Measurements from ENCODE around the gene CPB2.
A peak's percentile ranks its signal among the peaks of the same experiment; 100 is the strongest.

CPB2 gene

GRCh38 chr13:46101484-46102254 is 3.2 kb downstream of the CPB2 start:
- Histone ChIP-seq H3K4me3 (ENCODE audit: insufficient read depth in 1 of 2, low read depth in 1 of 2, low read length in 2 of 2) (no peak overlapping the region), H3K9me3 (ENCODE audit: control insufficient read depth, low read length) (no peaks in the 10 kb centered on the region), H3K79me1 (replicated peaks; ENCODE audit: low read length, poor library complexity, severe bottlenecking) (no peaks in the 10 kb centered on the region), H3K27me3 (ENCODE audit: control insufficient read depth in 1 of 2, insufficient read depth in 1 of 2, low read length in 2 of 2) (no peaks in the 10 kb centered on the region), H2AK5ac (ENCODE audit: low read length, severe bottlenecking) (no peak overlapping the region), H3K9ac (ENCODE audit: low read length) (no peak overlapping the region), H3K4me2 (ENCODE audit: low read length, poor library complexity, severe bottlenecking) (no peak overlapping the region), H3K4ac (ENCODE audit: low read depth in 1 of 2, low read length in 2 of 2) (no peak overlapping the region), H2BK120ac (ENCODE audit: low read depth, low read length) (no peak overlapping the region), H2AFZ (ENCODE audit: low read depth, low read length) (no peak overlapping the region), H3K27ac (ENCODE audit: low read length, poor library complexity, severe bottlenecking) (no peak overlapping the region), H2BK5ac (ENCODE audit: low read depth, low read length, poor library complexity, severe bottlenecking) (no peak overlapping the region), H3K4me1 (ENCODE audit: control insufficient read depth, insufficient read depth, low read depth, low read length) (peaks cover 5% of the 10 kb centered on the region), H4K8ac (ENCODE audit: low read length) (no peak overlapping the region), H2BK12ac (ENCODE audit: low read length in 2 of 2) (no peak overlapping the region), H3K18ac (ENCODE audit: low read depth in 1 of 2, low read length in 2 of 2) (no peak overlapping the region), H3K23ac (ENCODE audit: low read length in 2 of 2) (no peak overlapping the region), H3K14ac (ENCODE audit: low read length in 2 of 2) (no peak overlapping the region), H4K91ac (ENCODE audit: low read length) (no peak overlapping the region), H2BK15ac (ENCODE audit: low read depth, poor library complexity, severe bottlenecking) (no peak overlapping the region), H3K36me3 (ENCODE audit: control insufficient read depth in 1 of 2, insufficient read depth in 2 of 2, low read depth in 1 of 2, low read length in 2 of 2) (no peaks in the 10 kb centered on the region)
- 86% methylated on average over 6 of the region's 8 CpGs for WGBS
- DNase-seq, result no peak

- Histone ChIP-seq H4K91ac (ENCODE audit: low read length) (no peak overlapping the region), H3K4me3 (ENCODE audit: insufficient read depth in 1 of 2, low read depth in 1 of 2, low read length in 2 of 2) (no peak overlapping the region), H3K4ac (ENCODE audit: low read depth in 1 of 2, low read length in 2 of 2) (no peak overlapping the region), H3K27me3 (ENCODE audit: control insufficient read depth in 1 of 2, insufficient read depth in 1 of 2, low read length in 2 of 2) (no peaks in the 10 kb centered on the region), H2BK12ac (ENCODE audit: low read length in 2 of 2) (no peak overlapping the region), H2BK15ac (ENCODE audit: low read depth, poor library complexity, severe bottlenecking) (no peak overlapping the region), H2AFZ (ENCODE audit: low read depth, low read length) (no peak overlapping the region), H3K18ac (ENCODE audit: low read depth in 1 of 2, low read length in 2 of 2) (no peak overlapping the region), H3K27ac (ENCODE audit: low read length, poor library complexity, severe bottlenecking) (no peak overlapping the region), H2BK120ac (ENCODE audit: low read depth, low read length) (no peak overlapping the region), H4K8ac (ENCODE audit: low read length) (no peak overlapping the region), H3K79me1 (replicated peaks; ENCODE audit: low read length, poor library complexity, severe bottlenecking) (no peaks in the 10 kb centered on the region), H2BK5ac (ENCODE audit: low read depth, low read length, poor library complexity, severe bottlenecking) (no peak overlapping the region), H3K4me2 (ENCODE audit: low read length, poor library complexity, severe bottlenecking) (no peak overlapping the region), H3K9ac (ENCODE audit: low read length) (no peak overlapping the region), H3K9me3 (ENCODE audit: control insufficient read depth, low read length) (no peaks in the 10 kb centered on the region), H3K23ac (ENCODE audit: low read length in 2 of 2) (no peak overlapping the region), H3K4me1 (ENCODE audit: control insufficient read depth, insufficient read depth, low read depth, low read length) (peaks cover 5% of the 10 kb centered on the region), H3K36me3 (ENCODE audit: control insufficient read depth in 1 of 2, insufficient read depth in 2 of 2, low read depth in 1 of 2, low read length in 2 of 2) (no peaks in the 10 kb centered on the region), H3K14ac (ENCODE audit: low read length in 2 of 2) (no peak overlapping the region), H2AK5ac (ENCODE audit: low read length, severe bottlenecking) (no peak overlapping the region)
- DNase-seq, result no peak
- 89% methylated on average over 3 of the region's 4 CpGs for WGBS
Observed at GRCh38 chr13:46101002-46101401, 3.8 kb downstream of the CPB2 start.

- no peak overlapping the region for H2BK12ac ChIP-seq (ENCODE audit: low read length in 2 of 2)
- no peaks in the 10 kb centered on the region for H3K9me3 ChIP-seq (ENCODE audit: control insufficient read depth, low read length)
- no peak overlapping the region for H3K4me3 ChIP-seq (ENCODE audit: insufficient read depth in 1 of 2, low read depth in 1 of 2, low read length in 2 of 2)
- peak overlapping the region; percentile 36 for H3K9ac ChIP-seq (ENCODE audit: low read length)
- H3K27me3 ChIP-seq (ENCODE audit: control insufficient read depth in 1 of 2, insufficient read depth in 1 of 2, low read length in 2 of 2), result peaks cover 0 to under 1% of the 10 kb centered on the region in 2 experiments
- H2BK5ac ChIP-seq (ENCODE audit: low read depth, low read length, poor library complexity, severe bottlenecking), result no peak overlapping the region
- H3K14ac ChIP-seq (ENCODE audit: low read length in 2 of 2), result no peak overlapping the region
- no peak overlapping the region for H3K23ac ChIP-seq (ENCODE audit: low read length in 2 of 2)
- no peak overlapping the region for H4K91ac ChIP-seq (ENCODE audit: low read length)
- H3K4me2 ChIP-seq (ENCODE audit: low read length, poor library complexity, severe bottlenecking), result no peak overlapping the region
- no peaks in the 10 kb centered on the region for H3K79me1 ChIP-seq (replicated peaks; ENCODE audit: low read length, poor library complexity, severe bottlenecking)
- 86% methylated on average over 1 of the region's 1 CpG for WGBS
- no peak overlapping the region for H2AFZ ChIP-seq (ENCODE audit: low read depth, low read length)
- DNase-seq, result peak; percentile 28
- no peak overlapping the region for H3K4ac ChIP-seq (ENCODE audit: low read depth in 1 of 2, low read length in 2 of 2)
- no peak overlapping the region for H2BK120ac ChIP-seq (ENCODE audit: low read depth, low read length)
- no peak overlapping the region for H3K27ac ChIP-seq (ENCODE audit: low read length, poor library complexity, severe bottlenecking)
- no peak overlapping the region for H4K8ac ChIP-seq (ENCODE audit: low read length)
- H3K4me1 ChIP-seq (ENCODE audit: control insufficient read depth, insufficient read depth, low read depth, low read length), result peaks cover 5% of the 10 kb centered on the region
- H2BK15ac ChIP-seq (ENCODE audit: low read depth, poor library complexity, severe bottlenecking), result no peak overlapping the region
- H3K36me3 ChIP-seq (ENCODE audit: control insufficient read depth in 1 of 2, insufficient read depth in 2 of 2, low read depth in 1 of 2, low read length in 2 of 2), result no peaks in the 10 kb centered on the region
- no peak overlapping the region for H3K18ac ChIP-seq (ENCODE audit: low read depth in 1 of 2, low read length in 2 of 2)
- no peak overlapping the region for H2AK5ac ChIP-seq (ENCODE audit: low read length, severe bottlenecking)
Observed at GRCh38 chr13:46100191-46100815, 4.5 kb downstream of the CPB2 start.

- H4K8ac ChIP-seq (ENCODE audit: low read length), result no peak overlapping the region
- no peak overlapping the region for H2BK120ac ChIP-seq (ENCODE audit: low read depth, low read length)
- H3K79me1 ChIP-seq (replicated peaks; ENCODE audit: low read length, poor library complexity, severe bottlenecking), result no peaks in the 10 kb centered on the region
- no peak overlapping the region for H3K4me3 ChIP-seq (ENCODE audit: insufficient read depth in 1 of 2, low read depth in 1 of 2, low read length in 2 of 2)
- no peak overlapping the region for H3K4ac ChIP-seq (ENCODE audit: low read depth in 1 of 2, low read length in 2 of 2)
- H3K4me2 ChIP-seq (ENCODE audit: low read length, poor library complexity, severe bottlenecking), result no peak overlapping the region
- H3K9ac ChIP-seq (ENCODE audit: low read length), result no peak overlapping the region
- H3K27me3 ChIP-seq (ENCODE audit: control insufficient read depth in 1 of 2, insufficient read depth in 1 of 2, low read length in 2 of 2), result peaks cover 0 to 7% of the 10 kb centered on the region in 2 experiments
- no peak overlapping the region for H2BK5ac ChIP-seq (ENCODE audit: low read depth, low read length, poor library complexity, severe bottlenecking)
- peaks cover 5% of the 10 kb centered on the region for H3K4me1 ChIP-seq (ENCODE audit: control insufficient read depth, insufficient read depth, low read depth, low read length)
- WGBS, result 93% methylated on average over 2 of the region's 4 CpGs
- DNase-seq, result no peak
- no peak overlapping the region for H3K14ac ChIP-seq (ENCODE audit: low read length in 2 of 2)
- no peak overlapping the region for H2BK15ac ChIP-seq (ENCODE audit: low read depth, poor library complexity, severe bottlenecking)
- H3K23ac ChIP-seq (ENCODE audit: low read length in 2 of 2), result no peak overlapping the region
- no peak overlapping the region for H2BK12ac ChIP-seq (ENCODE audit: low read length in 2 of 2)
- no peaks in the 10 kb centered on the region for H3K36me3 ChIP-seq (ENCODE audit: control insufficient read depth in 1 of 2, insufficient read depth in 2 of 2, low read depth in 1 of 2, low read length in 2 of 2)
- no peaks in the 10 kb centered on the region for H3K9me3 ChIP-seq (ENCODE audit: control insufficient read depth, low read length)
- H2AFZ ChIP-seq (ENCODE audit: low read depth, low read length), result no peak overlapping the region
- no peak overlapping the region for H2AK5ac ChIP-seq (ENCODE audit: low read length, severe bottlenecking)
- H3K27ac ChIP-seq (ENCODE audit: low read length, poor library complexity, severe bottlenecking), result no peak overlapping the region
- no peak overlapping the region for H4K91ac ChIP-seq (ENCODE audit: low read length)
- H3K18ac ChIP-seq (ENCODE audit: low read depth in 1 of 2, low read length in 2 of 2), result no peak overlapping the region
Observed at GRCh38 chr13:46097663-46098062, 7.2 kb downstream of the CPB2 start.
